Esophagus muscularis mucosa (tissue), 4 donors: Measurements from ENCODE around the gene EXOC7. TPM values are rescaled to one million over a fixed set of nuclear protein-coding genes. Genes with fewer than 3 reads are reported as not detected.

Experiments
- DNase-seq: peaks from one replicate; pipeline ENCODE4 v3.0.0-alpha.2; 2017; ENCODE audit errors: extremely low spot score
- H3K27ac ChIP-seq, 4 donors: fragments of 200-600 bp; sonication (generic); replicated peaks in 1 of 4; 1 replicate in 3 of 4; 2 replicates in 1 of 4; pipeline ENCODE4 v1.5.1; 2016 to 2019; ENCODE audit warnings: mild to moderate bottlenecking in 1 of 4
- H3K27me3 ChIP-seq, 4 donors: fragments of 200-600 bp; sonication (generic); one replicate each; pipeline versions ENCODE4 v1.5.1 to v1.6.0; 2016 to 2019
- H3K36me3 ChIP-seq, 4 donors: fragments of 200-600 bp; sonication (generic); one replicate each; pipeline ENCODE4 v1.5.1; 2016 to 2019
- H3K4me1 ChIP-seq, 4 donors: fragments of 200-600 bp; sonication (generic); one replicate each; pipeline ENCODE4 v1.5.1; 2016 to 2019
- H3K4me3 ChIP-seq, 4 donors: fragments of 200-600 bp; sonication (generic); 1 replicate in 2 of 4; 2 replicates in 2 of 4; pipeline ENCODE4 v1.5.1; 2016 to 2019; ENCODE audit warnings: mild to moderate bottlenecking in 4 of 4, moderate library complexity in 1 of 4
- H3K9me3 ChIP-seq, 4 donors: fragments of 200-600 bp; sonication (generic); 1 replicate in 3 of 4; 2 replicates in 1 of 4; pipeline ENCODE4 v1.5.1; 2016 to 2019
- CTCF ChIP-seq, 3 experiments: fragments of 200-600 bp in 2 of 3; fragments of 450-650 bp in 1 of 3; sonication (generic) in 2 of 3; IDR thresholded peaks; one replicate each; pipeline ENCODE4 v1.5.1; 2017 to 2019; ENCODE audit warnings: antibody characterized with exemption in 3 of 3, mild to moderate bottlenecking in 2 of 3, moderate library complexity in 1 of 3
- EP300 ChIP-seq: sonication (generic); formaldehyde crosslinking; IDR thresholded peaks from one replicate; pipeline ENCODE4 v1.6.1; 2017; ENCODE audit warnings: antibody characterized with exemption
- POLR2A ChIP-seq: fragments of 450-650 bp; IDR thresholded peaks from one replicate; pipeline ENCODE4 v1.6.1; 2017; ENCODE audit warnings: antibody characterized with exemption, moderate library complexity, mild to moderate bottlenecking, low read depth
- POLR2AphosphoS5 ChIP-seq, 2 donors: sonication (generic); formaldehyde crosslinking; IDR thresholded peaks; one replicate each; pipeline ENCODE4 v1.6.1; 2017; ENCODE audit warnings: antibody characterized with exemption in 2 of 2
- WGBS: methylation state at CpG from one replicate; pipeline ENCODE4 v1.1.5; 2018; 5-methylcytosine and 5-hydroxymethylcytosine counted together
- intact Hi-C: fragments of 100-400 bp; cut with DNase I; formaldehyde crosslinking; loops from one replicate; pipeline ENCODE4 v1.15.1; 2023
- total RNA-seq, 4 donors: library from RNA; depleted of rRNA; stranded (reverse); fragments of >200 nt; gene quantifications; one replicate each; pipeline versions ENCODE4 v1.1.0 to v1.2.1, GENCODE V29; 2016

EXOC7 gene
- total RNA-seq, 4 donors from 2014 or later, result 65.2 to 94.4 (median 77.1) TPM

- H3K4me1 ChIP-seq, result peaks cover 45 to 65% (median 52%) of the 10 kb centered on the region in 4 donors
- H3K27ac ChIP-seq, result no peak overlapping the region
- WGBS, result 12% methylated on average over 11 of the region's 12 CpGs
- peaks cover 0 to 9% (median 5%) of the 10 kb centered on the region in 4 donors for H3K36me3 ChIP-seq
- no peaks in the 10 kb centered on the region for H3K9me3 ChIP-seq
- DNase-seq, result no peak
- intact Hi-C loops, result no loop called here
- H3K27me3 ChIP-seq, result peaks cover 19 to 70% (median 47%) of the 10 kb centered on the region in 4 donors
- H3K4me3 ChIP-seq, result no peak overlapping the region
- TF ChIP-seq EP300, result no peak
- TF ChIP-seq POLR2AphosphoS5 (IDR thresholded peaks at IDR 0.05), result no peak
- no peak for TF ChIP-seq CTCF (IDR thresholded peaks at IDR 0.05)
- no peak for TF ChIP-seq POLR2A
These were observed 25.9 kb downstream of the EXOC7 start for GRCh38 chr17:76077584-76078110.

GRCh38 chr17:76076765-76077583 lies 26.6 kb downstream of the EXOC7 start:
- TF ChIP-seq CTCF (IDR thresholded peaks at IDR 0.05) (no peak), POLR2AphosphoS5 (IDR thresholded peaks at IDR 0.05) (no peak), POLR2A (no peak), EP300 (no peak)
- Histone ChIP-seq H3K4me1 (peaks cover 45 to 66% (median 53%) of the 10 kb centered on the region in 4 donors), H3K36me3 (peaks cover 0 to 5% (median 0%) of the 10 kb centered on the region in 4 donors), H3K27me3 (peaks cover 19 to 70% (median 47%) of the 10 kb centered on the region in 4 donors), H3K9me3 (no peaks in the 10 kb centered on the region), H3K4me3 (peak overlapping the region in 2 of 4 donors; percentile 1 to 6), H3K27ac (no peak overlapping the region)
- DNase-seq, result no peak
- intact Hi-C loops, result no loop called here
- 5% methylated on average over 23 of the region's 82 CpGs for WGBS

GRCh38 chr17:76076146-76076764 lies 27.3 kb downstream of the EXOC7 start:
- Histone ChIP-seq H3K4me1 (peaks cover 49 to 73% (median 58%) of the 10 kb centered on the region in 4 donors), H3K27ac (no peak overlapping the region), H3K9me3 (no peaks in the 10 kb centered on the region), H3K27me3 (peaks cover 19 to 70% (median 47%) of the 10 kb centered on the region in 4 donors), H3K4me3 (peak overlapping the region in 1 of 4 donors; percentile 1), H3K36me3 (no peaks in the 10 kb centered on the region)
- WGBS, result 2% methylated on average over 21 of the region's 41 CpGs
- DNase-seq, result no peak
- intact Hi-C loops, result no loop called here
- TF ChIP-seq POLR2A (no peak), CTCF (IDR thresholded peaks at IDR 0.05) (no peak), POLR2AphosphoS5 (IDR thresholded peaks at IDR 0.05) (no peak), EP300 (no peak)

GRCh38 chr17:76075364-76076145 lies 28.0 kb downstream of the EXOC7 start:
- DNase-seq, result no peak
- Histone ChIP-seq H3K4me3 (peak overlapping the region in 3 of 4 donors; percentile 17 to 25 (median 22)), H3K9me3 (no peaks in the 10 kb centered on the region), H3K27me3 (peaks cover 19 to 70% (median 47%) of the 10 kb centered on the region in 4 donors), H3K4me1 (peaks cover 56 to 75% (median 64%) of the 10 kb centered on the region in 4 donors), H3K36me3 (no peaks in the 10 kb centered on the region), H3K27ac (no peak overlapping the region)
- intact Hi-C loops, result no loop called here
- 4% methylated on average over 37 of the region's 48 CpGs for WGBS
- no peak for TF ChIP-seq EP300
- TF ChIP-seq CTCF (IDR thresholded peaks at IDR 0.05), result peak in 1 of 3 experiments; percentile 9
- no peak for TF ChIP-seq POLR2AphosphoS5 (IDR thresholded peaks at IDR 0.05)
- no peak for TF ChIP-seq POLR2A
